Esophagus squamous epithelium (tissue), 4 donors: ENCODE measurements around the gene ZNF407.

Experiments used
- POLR2A ChIP-seq, 4 donors: fragments of 450-650 bp; IDR thresholded peaks; one replicate each; pipeline ENCODE4 v1.6.1; 2017; ENCODE audit warnings: antibody characterized with exemption in 4 of 4, mild to moderate bottlenecking in 4 of 4, moderate library complexity in 3 of 4
- TF ChIP-seq, protein P1 (sequence below), 6 experiments: fragments of 450-650 bp in 4 of 6; fragments of 200-600 bp in 2 of 6; sonication (generic) in 2 of 6; IDR thresholded peaks; one replicate each; pipeline ENCODE4 v1.5.1; 2016 to 2019; ENCODE audit warnings: antibody characterized with exemption in 6 of 6, mild to moderate bottlenecking in 4 of 6, moderate library complexity in 4 of 6

DNA sequence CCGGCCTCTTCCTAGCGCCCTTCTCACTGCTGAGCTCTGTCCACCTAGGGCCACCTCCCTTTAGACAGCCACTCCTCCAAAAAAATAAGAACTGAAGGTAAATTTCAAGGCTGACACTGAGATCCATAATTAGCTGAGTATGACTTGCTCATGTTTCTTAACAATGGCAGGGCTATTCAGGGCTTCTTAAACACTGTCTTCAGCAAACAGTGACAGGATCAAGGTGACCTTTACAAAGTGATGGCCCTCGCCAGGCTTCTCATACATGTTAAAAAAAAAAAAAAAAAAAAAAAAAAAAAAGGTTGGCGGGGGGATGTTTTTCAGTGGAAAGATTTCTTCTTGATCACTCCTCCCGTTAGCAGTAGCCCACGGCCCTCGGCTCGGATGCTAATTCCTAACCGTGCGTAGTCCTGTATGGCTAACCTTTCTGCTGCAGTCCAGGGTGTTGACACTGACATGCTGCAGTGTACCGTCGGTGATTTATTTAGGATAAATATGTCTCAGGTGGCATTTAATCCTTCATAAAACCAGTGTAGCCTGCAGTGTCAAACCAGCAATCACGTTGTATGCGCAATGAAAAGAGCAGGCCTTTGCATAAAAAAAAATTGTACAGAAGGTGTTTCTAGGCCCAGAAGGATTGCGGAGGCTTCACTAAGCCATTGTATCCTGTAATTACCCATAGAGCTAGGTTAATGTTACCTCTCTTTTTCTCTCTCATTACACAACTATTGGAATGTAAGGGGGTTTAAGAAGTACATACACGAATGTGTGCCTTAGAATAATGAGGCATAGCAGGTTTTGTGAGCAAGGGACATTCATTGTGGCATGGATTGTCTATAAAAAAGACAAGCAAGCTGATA, 468.6 kb downstream of the ZNF407 start:
- TF ChIP-seq, protein P1, sequence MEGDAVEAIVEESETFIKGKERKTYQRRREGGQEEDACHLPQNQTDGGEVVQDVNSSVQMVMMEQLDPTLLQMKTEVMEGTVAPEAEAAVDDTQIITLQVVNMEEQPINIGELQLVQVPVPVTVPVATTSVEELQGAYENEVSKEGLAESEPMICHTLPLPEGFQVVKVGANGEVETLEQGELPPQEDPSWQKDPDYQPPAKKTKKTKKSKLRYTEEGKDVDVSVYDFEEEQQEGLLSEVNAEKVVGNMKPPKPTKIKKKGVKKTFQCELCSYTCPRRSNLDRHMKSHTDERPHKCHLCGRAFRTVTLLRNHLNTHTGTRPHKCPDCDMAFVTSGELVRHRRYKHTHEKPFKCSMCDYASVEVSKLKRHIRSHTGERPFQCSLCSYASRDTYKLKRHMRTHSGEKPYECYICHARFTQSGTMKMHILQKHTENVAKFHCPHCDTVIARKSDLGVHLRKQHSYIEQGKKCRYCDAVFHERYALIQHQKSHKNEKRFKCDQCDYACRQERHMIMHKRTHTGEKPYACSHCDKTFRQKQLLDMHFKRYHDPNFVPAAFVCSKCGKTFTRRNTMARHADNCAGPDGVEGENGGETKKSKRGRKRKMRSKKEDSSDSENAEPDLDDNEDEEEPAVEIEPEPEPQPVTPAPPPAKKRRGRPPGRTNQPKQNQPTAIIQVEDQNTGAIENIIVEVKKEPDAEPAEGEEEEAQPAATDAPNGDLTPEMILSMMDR (IDR thresholded peaks at IDR 0.05): no peak
- TF ChIP-seq POLR2A (IDR thresholded peaks at IDR 0.05): no peak
